Measurements from ENCODE around the gene ANTXR2.
"Not testable (repeated sequence)": the region's sequence is repeated elsewhere in the genome, so short reads cannot be mapped to it uniquely, and the experiment has no call there.

The ANTXR2 gene

GRCh38 chr4:80072744-80073472 is at the start of gene ANTXR2:
TSS of gene ANTXR2 (minus strand) at chr4:80073229. CDS start at chr4:80072560, 669 bp downstream.
- POLR2A ChIA-PET, result no interaction called here
- TF ChIP-seq, protein P1, sequence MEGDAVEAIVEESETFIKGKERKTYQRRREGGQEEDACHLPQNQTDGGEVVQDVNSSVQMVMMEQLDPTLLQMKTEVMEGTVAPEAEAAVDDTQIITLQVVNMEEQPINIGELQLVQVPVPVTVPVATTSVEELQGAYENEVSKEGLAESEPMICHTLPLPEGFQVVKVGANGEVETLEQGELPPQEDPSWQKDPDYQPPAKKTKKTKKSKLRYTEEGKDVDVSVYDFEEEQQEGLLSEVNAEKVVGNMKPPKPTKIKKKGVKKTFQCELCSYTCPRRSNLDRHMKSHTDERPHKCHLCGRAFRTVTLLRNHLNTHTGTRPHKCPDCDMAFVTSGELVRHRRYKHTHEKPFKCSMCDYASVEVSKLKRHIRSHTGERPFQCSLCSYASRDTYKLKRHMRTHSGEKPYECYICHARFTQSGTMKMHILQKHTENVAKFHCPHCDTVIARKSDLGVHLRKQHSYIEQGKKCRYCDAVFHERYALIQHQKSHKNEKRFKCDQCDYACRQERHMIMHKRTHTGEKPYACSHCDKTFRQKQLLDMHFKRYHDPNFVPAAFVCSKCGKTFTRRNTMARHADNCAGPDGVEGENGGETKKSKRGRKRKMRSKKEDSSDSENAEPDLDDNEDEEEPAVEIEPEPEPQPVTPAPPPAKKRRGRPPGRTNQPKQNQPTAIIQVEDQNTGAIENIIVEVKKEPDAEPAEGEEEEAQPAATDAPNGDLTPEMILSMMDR (IDR thresholded peaks at IDR 0.05; ENCODE audit: control extremely low read depth, extremely low read depth, low read depth, missing control alignments), result no peak
- DNase-seq (ENCODE audit: extremely low spot score), result peak; percentile 71
- CTCF ChIA-PET, result interaction anchor here (1.0 to 2.4 kb wide), 4 partner anchors 13 to 24 kb away, joined by 3 to 11 read pairs (median 4); no protein-coding TSS in a partner anchor

GRCh38 chr4:80121815-80122214 is 48.8 kb upstream of the ANTXR2 start:
- CTCF ChIA-PET; POLR2A ChIA-PET; DNase-seq (ENCODE audit: extremely low spot score): not testable (repeated sequence)

- DNase-seq (ENCODE audit: extremely low spot score); CTCF ChIA-PET; POLR2A ChIA-PET: not testable (repeated sequence)
Observed at GRCh38 chr4:80119620-80120019, 46.6 kb upstream of the ANTXR2 start.

DNA sequence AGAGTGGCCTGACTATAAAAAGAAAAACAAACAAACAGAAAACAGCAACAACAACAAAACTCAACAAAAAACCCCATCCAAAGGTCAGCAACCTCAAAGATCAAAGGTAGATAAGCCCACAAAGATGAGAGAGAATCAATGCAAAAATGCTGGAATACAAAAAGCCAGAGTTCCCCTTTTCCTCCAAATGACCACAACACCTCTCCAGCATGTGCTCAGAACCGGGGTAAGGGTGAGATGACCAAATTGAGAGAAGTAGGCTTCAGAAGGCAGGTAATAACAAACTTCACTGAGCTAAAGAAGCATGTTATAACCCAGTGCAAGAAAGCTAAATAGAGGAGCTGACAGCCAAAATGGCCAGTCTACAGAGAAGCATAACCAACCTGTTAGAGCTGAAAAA is 43.5 kb upstream of the ANTXR2 start:
- no peak for DNase-seq (ENCODE audit: extremely low spot score)
- CTCF ChIA-PET, result no interaction called here
- POLR2A ChIA-PET, result no interaction called here
- TF ChIP-seq, protein P1 (IDR thresholded peaks at IDR 0.05; ENCODE audit: control extremely low read depth, extremely low read depth, low read depth, missing control alignments), result no peak

GRCh38 chr4:80115368-80116181 is 42.5 kb upstream of the ANTXR2 start:
- POLR2A ChIA-PET, result no interaction called here
- TF ChIP-seq, protein P1 (IDR thresholded peaks at IDR 0.05; ENCODE audit: control extremely low read depth, extremely low read depth, low read depth, missing control alignments), result no peak
- CTCF ChIA-PET, result interaction anchor here (1.0 kb wide), 1 partner anchor 9 kb away, joined by 6 read pairs; no protein-coding TSS in a partner anchor
- DNase-seq (ENCODE audit: extremely low spot score), result no peak

GRCh38 chr4:80114732-80115265 is 41.8 kb upstream of the ANTXR2 start:
- TF ChIP-seq, protein P1 (IDR thresholded peaks at IDR 0.05; ENCODE audit: control extremely low read depth, extremely low read depth, low read depth, missing control alignments), result no peak
- CTCF ChIA-PET, result no interaction called here
- POLR2A ChIA-PET, result no interaction called here
- DNase-seq (ENCODE audit: extremely low spot score), result no peak

DNA sequence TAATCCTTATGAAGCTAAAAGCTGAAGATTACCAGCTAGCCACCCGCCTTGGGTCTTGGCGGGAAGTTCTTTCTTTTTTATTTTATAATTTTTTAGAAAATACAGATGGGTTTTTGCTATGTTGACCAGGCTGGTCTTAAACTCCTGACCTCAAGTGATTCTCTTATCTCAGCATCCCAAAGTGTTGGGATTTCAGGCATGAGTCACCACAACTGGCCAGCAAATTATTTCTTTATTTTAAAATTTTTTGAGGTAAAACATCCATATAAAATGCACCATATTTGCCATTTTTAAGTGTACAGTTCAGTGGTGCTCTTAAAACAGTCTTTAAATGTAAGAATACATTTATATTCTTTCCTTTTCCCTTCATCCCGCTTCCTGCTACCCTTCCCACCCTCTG is 40.6 kb upstream of the ANTXR2 start:
- ChIA-PET POLR2A (no interaction called here), CTCF (interaction anchor here (1.4 kb wide), 1 partner anchor 12 kb away, joined by 4 read pairs; no protein-coding TSS in a partner anchor)
- TF ChIP-seq, protein P1 (IDR thresholded peaks at IDR 0.05; ENCODE audit: control extremely low read depth, extremely low read depth, low read depth, missing control alignments), result no peak
- DNase-seq (ENCODE audit: extremely low spot score), result no peak
